ENCODE measurements around the gene EIF3B. TPM values are rescaled to one million over a fixed set of nuclear protein-coding genes. Genes with fewer than 3 reads are reported as not detected.

The EIF3B gene
- total and polyA plus RNA-seq, 9 of the 15 experiments (the other 6 are each of a cell fraction or from before 2014, with no cell fraction given): 25.9 to 494 (median 357) TPM

DNA sequence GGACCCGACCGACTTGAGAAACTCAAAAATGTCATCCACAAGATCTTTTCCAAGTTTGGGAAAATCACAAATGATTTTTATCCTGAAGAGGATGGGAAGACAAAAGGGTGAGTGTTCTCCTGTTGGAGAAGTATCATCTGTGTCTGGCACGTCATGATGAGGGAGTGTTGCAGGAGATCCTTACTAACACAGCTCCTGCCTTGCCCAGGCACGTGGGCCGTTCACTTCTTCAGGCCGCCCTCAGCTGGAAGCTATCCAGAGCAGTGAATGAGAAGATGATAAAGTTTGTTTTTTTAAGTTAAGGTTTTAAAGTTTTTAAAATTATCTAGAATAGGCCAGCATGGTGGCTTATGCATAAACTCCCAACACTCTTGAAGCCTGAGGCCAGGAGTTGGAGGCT lies 6.2 kb downstream of the EIF3B start (continued):
- TF ChIP-seq, protein P1, sequence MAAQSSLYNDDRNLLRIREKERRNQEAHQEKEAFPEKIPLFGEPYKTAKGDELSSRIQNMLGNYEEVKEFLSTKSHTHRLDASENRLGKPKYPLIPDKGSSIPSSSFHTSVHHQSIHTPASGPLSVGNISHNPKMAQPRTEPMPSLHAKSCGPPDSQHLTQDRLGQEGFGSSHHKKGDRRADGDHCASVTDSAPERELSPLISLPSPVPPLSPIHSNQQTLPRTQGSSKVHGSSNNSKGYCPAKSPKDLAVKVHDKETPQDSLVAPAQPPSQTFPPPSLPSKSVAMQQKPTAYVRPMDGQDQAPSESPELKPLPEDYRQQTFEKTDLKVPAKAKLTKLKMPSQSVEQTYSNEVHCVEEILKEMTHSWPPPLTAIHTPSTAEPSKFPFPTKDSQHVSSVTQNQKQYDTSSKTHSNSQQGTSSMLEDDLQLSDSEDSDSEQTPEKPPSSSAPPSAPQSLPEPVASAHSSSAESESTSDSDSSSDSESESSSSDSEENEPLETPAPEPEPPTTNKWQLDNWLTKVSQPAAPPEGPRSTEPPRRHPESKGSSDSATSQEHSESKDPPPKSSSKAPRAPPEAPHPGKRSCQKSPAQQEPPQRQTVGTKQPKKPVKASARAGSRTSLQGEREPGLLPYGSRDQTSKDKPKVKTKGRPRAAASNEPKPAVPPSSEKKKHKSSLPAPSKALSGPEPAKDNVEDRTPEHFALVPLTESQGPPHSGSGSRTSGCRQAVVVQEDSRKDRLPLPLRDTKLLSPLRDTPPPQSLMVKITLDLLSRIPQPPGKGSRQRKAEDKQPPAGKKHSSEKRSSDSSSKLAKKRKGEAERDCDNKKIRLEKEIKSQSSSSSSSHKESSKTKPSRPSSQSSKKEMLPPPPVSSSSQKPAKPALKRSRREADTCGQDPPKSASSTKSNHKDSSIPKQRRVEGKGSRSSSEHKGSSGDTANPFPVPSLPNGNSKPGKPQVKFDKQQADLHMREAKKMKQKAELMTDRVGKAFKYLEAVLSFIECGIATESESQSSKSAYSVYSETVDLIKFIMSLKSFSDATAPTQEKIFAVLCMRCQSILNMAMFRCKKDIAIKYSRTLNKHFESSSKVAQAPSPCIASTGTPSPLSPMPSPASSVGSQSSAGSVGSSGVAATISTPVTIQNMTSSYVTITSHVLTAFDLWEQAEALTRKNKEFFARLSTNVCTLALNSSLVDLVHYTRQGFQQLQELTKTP (IDR thresholded peaks at IDR 0.05; ENCODE audit: low read depth in 1 of 2, partially characterized antibody in 2 of 2): no peak
- TF ChIP-seq, protein P2, sequence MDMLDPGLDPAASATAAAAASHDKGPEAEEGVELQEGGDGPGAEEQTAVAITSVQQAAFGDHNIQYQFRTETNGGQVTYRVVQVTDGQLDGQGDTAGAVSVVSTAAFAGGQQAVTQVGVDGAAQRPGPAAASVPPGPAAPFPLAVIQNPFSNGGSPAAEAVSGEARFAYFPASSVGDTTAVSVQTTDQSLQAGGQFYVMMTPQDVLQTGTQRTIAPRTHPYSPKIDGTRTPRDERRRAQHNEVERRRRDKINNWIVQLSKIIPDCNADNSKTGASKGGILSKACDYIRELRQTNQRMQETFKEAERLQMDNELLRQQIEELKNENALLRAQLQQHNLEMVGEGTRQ (CRISPR knock-in tag; IDR thresholded peaks at IDR 0.05): no peak
- TF ChIP-seq ZC3H8 (IDR thresholded peaks at IDR 0.05) (no peak), MEIS2 (IDR thresholded peaks at IDR 0.05; ENCODE audit: partially characterized antibody) (no peak), RBM14 (IDR thresholded peaks at IDR 0.05; ENCODE audit: borderline replicate concordance, insufficient read depth, low read depth, low read length) (no peak), ILF3 (IDR thresholded peaks at IDR 0.05; ENCODE audit: borderline replicate concordance) (no peak)

Data from K562 (cell line).